Middle frontal gyrus (tissue), 1 donor: ENCODE measurements around the gene STAB2.

Experiments used
- DNase-seq: peaks from one replicate; pipeline ENCODE4 v3.0.0-alpha.2; 2015; ENCODE audit warnings: low spot score; ENCODE audit errors: extremely low spot score

The STAB2 gene

DNA sequence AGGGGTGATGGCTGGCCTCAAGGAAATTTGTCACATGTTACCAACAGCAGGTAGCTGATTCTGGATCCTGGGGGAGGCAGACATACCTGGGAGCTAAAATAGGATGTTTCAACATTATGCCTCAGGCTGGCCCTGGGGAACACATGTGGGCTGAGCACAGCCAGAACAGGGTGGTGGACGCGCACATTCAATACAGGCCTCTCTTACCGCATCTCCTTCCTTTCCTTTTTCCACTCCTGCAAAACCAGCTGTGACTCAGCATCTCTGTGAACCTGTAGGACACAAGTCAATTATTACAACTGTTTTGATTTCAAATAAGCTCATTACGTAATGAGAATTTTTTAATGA, 193.0 kb downstream of the STAB2 start:
- DNase-seq = no peak

DNA sequence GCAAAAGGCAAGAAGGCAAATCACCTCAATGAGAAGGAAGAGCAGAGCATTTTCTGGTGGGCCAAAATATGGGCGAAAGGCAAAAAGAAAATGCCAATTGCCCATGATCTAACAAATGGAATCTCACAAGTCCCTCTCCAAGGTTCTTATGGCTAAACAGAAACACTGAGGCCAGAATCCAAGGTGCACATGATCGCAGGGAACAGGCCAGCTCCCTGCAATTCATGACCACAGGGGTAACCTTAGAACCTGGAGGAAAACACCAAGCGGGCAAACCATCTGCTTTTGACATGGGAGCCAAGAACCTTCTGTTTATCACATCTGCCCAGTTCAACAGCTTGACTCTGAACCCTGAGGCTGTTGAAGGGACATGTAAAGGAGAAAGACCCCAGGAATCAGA, 193.9 kb downstream of the STAB2 start:
- DNase-seq = no peak

DNA sequence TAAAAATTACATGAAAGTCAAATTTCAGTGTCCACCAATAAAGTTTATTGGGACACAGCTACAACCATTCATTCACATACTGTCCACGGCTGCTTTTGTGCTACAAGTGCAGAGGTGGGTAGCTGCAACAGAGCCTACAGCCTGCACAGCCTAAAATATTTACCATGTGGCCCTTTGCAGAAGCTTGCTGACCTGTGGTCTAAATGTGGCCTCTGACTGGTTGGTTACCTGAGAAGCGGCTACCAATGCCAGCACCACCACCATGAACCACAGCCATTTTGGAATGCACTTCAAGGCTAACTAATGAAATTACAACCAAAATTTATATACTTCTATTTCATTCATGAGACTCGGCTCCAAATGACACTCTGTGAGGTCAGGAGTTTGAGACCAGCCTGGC, 195.3 kb downstream of the STAB2 start:
- no peak for DNase-seq

DNA sequence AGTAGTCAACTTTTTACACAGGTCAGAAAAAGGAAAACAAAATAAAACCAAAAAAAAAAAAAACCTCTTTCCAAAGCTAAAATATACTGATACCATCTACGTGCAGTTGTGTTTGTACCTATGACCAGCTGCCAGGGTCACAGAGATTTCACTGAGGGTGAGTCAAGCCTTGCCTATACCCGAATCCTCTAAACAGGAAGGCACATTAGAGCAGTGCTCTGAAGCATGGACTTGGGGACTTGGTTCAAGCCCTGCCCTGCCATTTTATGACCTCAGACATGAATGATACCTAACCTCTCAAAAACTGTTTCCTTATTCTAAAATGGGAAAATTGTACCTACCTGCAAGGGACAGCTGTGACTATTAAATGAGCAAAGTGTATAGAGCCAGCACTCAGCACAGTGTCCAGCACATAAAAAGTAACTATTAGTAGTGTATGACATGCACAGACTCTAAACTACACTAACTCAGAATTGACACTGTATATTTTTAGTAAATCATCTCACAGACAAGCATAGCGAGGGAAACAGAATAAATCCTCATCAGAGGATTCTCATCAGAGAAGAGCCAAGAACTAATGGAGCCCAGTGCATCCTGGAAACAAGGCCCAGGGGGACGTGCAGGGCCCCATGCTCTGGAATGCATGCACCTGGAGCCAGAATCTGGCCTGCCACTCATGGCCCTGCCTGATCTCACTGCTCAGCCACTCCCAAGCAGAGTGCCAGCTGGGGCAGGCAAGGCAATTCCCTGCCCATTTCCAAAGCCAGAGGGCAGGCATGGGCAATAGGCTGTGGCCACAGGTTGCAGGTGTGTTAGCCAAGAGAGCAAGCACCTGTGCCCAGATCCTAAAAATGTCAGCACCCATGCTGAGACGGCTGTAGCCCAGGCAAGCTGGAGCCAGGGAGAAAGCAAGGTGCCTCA, 196.9 kb downstream of the STAB2 start:
- no peak for DNase-seq

DNA sequence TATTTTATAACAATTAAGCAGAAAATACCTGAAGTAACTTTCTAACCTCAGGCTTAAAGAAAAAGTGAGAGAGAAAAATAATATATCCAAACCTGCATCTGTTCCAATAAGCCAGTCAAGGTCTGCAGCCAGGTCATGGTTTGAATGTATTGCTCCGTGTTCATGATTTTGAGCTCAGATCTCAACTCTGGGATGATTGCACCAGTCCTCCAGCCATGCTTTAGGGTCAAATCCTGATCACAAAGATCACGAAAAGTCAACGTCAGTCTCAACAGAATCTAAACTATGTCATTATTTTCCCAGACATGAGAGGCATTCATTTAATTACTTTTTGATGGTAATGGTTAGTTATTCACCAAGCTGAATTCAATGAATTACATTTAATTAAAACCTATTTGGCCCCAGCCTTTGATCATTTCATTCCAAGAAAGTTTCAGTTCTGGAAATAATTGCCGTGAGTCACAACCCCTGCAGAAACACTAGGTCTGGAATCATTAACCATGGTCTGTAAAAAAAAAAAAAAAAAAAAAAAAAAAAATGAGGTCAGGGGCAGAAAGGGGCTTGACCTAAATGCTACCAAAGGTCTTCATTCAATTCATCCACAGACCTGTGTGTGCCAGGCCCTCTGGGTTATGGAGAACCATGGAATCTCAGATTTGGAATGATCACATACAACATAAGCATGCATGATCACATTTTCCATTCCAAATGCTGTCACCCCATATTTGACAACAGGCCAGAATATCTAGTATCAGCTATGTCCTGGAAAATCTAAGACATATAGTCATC, 198.4 kb downstream of the STAB2 start:
- no peak for DNase-seq

DNA sequence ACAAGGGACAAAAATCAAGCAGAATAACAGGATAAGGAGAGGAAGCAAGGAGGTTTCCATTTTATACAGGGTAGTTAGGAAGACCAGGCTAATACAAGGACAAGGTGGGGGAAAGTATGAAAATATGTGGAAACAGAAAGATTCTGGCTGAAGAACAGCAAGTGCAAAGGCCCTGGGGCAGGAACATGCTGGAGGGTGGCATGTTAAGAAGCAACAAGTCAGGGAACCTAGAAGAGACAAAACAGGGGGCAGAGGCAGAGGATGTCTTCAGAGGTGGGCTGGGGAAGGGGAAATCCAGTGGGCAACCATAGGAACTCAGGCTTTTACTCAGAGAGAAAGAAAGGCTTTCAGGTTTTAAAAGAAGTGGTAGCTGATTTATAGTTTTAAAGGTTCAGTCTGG, 199.1 kb downstream of the STAB2 start:
- no peak for DNase-seq

GRCh38 chr12:103791350-103791920, 204.4 kb downstream of the STAB2 start:
- no peak for DNase-seq

- DNase-seq = no peak
Measured at GRCh38 chr12:103793046-103793445, 206.0 kb downstream of the STAB2 start.

DNA sequence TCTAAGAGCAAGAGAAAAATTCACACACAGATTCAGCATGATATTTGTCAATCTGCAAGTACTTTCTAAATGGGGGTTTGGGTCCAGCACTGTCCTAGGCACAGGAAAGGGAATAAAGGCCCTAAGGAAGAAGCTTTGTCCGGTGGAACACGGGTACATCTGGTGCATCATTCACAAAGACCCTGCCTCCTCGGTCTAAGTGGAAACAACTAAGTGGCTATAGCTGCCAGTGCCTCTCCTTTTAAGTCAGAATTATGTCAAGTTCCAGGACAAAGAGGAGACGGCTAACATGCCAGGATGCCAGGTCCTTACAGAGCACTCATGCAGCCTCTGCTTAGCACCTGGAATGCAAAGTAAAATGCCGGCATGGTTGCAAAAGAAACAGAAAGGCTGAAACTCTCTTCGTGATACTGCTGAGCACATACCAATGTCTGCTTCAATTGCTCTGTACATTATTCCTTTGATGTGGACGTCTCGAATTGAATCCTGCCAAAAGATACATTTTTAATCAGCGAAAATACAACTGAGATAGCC, 206.5 kb downstream of the STAB2 start:
- DNase-seq = no peak

- no peak for DNase-seq
Measured at GRCh38 chr12:103794309-103795213, 207.5 kb downstream of the STAB2 start.

DNA sequence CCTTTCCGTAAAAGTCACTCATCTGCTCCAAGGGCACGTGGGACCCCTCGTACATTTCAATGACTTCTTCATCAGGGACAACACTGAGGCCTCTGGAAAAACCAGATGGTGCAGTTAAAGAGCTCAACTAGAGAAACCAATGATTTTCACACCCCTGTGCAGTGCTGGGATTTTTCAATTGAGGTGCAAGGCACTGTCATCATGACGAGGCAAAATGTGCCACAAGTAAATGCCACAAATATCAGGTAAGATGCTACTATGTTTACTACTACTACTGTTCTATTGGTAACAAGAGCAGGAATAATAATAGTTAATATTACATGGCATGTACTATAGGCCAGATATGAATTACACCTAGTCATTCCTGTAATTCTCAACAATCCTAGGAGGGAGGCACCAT, 211.5 kb downstream of the STAB2 start:
- no peak for DNase-seq

DNA sequence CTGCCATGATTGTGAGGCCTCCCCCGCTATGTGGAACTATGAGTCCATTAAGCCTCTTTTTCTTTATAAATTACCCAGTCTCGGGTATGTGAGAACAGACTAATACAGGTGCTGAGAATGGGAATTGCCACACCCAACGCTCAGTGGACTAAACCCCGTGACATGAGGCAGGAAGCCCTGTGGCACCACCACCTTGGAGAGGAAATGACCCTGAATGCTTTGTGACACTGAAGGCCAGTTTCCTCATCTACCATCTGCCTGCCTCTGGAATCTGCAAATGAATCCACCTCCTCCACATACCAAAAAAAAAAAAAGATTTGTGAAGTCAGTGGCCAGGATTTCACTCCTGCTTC, 212.4 kb downstream of the STAB2 start:
- no peak for DNase-seq

DNA sequence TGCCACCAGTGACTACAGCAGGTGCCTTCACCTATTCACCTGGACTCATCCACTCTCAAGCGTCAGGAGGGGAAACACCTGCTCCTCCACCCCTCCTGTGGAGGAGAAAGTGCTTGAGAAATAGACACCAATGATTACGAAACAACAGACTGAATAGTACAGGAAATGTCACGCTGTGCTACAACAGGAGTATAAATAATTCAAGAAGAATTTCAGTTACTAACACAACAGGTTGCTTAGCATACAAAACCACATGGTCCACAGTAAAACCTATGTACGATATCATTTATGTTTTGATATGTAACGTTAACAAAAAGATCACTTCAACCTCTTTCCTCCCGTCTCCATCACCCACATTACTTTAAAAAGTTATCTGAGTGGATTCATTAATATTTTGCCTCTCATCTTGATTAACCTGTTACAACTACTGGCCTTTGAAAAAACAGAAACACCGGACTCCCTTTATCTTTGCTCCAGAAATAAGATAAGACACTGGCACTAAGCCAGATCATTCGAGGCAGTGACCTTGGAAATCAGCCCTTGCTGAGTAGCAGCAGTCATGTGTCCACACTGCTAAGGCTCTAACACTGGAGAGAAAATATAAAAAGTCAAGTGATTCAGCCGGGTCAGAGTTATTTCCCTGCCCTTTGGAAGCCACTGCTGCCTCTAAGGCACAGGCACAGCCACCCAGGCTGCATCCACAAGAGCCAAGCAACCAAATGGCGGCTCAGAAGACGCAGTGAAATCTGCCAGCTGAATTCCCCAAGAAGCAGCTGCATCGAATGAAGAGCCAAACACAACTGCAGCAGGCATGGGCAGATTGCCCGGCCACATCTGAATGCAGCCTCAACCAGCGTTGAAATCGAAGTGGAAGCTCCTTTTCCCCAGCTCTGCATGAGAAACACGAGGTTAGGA, 213.0 kb downstream of the STAB2 start:
- DNase-seq = peak; percentile 54

- DNase-seq = no peak
Measured at GRCh38 chr12:103801709-103802585, 214.9 kb downstream of the STAB2 start.

DNA sequence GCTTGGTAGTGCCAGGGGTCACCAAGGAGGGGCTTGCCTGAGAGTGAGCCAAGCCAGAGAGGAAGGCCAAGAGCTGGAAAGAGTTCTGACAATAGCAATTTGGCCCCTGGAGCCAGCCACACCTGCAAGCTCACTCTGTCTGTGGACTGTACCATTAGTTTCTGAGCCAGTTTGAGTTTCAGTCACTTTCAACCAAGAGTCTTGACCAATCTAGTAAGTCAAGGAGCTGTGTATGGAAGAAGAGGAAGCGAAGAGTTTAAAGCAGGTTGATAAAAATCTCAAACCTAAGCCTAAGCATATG, 215.5 kb downstream of the STAB2 start:
- DNase-seq = no peak

DNA sequence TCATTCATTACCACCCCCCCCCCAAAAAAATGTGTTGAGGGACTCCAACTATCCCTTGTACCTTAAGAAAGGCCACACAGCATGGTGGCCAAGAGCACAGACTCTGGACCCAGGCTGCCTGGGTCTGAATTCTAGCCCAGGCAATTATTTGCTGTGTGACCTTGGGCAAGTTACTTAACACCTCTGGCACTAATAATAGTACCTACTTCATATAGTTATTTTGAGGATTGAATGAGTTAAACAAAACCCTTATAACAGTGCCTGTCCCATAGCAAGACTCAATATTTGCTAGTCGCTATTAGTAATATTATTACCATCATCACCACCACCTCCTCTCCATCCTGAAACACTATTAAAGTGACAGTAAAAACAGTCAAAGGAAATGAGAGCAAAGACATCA, 216.8 kb downstream of the STAB2 start:
- DNase-seq = no peak

GRCh38 chr12:103805655-103806360, 218.7 kb downstream of the STAB2 start:
- DNase-seq = no peak

GRCh38 chr12:103806803-103807202, 219.7 kb downstream of the STAB2 start:
- DNase-seq = no peak
